GM18505 (cell line): Measurements from ENCODE around the gene NCK2.

Source experiments
- ATAC-seq: cut with Tn5 transposase; IDR thresholded peaks from one replicate; pipeline ENCODE4 v1.9.1; 2021; ENCODE audit not compliant: unreplicated experiment
- POLR2A ChIP-seq: IDR thresholded peaks from 4 replicates; pipeline ENCODE4 v1.6.1; 2011; ENCODE audit warnings: borderline replicate concordance; ENCODE audit not compliant: insufficient read depth, insufficient read length; ENCODE audit errors: extremely low read depth

The NCK2 gene

GRCh38 chr2:105919191-105919811, 174.6 kb downstream of the NCK2 start:
- ATAC-seq, result no peak
- TF ChIP-seq POLR2A, result no peak

- no peak for ATAC-seq
Observed at GRCh38 chr2:105919826-105920225, 175.1 kb downstream of the NCK2 start.

DNA sequence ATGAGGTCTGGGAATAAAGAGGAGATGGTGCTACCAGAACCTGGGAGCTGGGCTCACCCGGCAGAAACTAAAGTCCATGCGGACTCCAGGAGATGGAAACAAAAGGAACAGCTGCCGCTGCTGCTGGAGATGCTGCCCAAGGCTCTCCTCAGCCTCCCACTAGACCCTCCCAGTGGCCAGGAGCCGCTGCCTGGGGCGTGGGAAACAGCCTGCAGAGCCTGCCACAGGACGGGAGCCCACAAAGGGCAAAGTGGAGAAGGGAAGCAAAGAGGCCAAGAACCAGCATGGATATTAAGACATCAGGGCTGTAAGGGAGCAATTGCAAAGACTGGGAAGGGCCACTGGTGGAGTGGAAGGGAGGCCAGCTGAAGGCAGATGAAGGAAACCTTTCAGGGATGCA, 179.6 kb downstream of the NCK2 start:
- no peak for ATAC-seq
- TF ChIP-seq POLR2A, result no peak

More at GRCh38 chr2:105919826-105920225, 175.1 kb downstream of the NCK2 start:
- no peak for TF ChIP-seq POLR2A

DNA sequence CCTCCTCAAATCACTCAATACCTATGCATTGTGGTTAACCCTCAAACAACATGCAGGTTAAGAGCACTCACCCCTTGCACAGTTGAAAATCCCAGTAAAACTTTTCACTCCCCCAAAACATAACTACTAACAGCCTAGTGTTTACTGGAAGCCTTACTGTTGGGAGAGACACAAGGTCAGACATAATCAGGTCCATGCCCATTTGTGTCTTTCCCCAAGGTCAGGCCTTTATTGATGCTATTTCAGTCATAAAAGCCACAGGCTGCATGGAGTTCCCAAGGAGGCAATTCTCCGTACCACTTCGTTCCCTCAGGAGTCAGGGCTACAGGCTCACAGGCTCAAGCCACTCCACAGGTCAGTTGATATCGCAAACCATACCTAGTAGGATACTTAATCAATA, 180.2 kb downstream of the NCK2 start:
- ATAC-seq, result no peak
- no peak for TF ChIP-seq POLR2A

GRCh38 chr2:105925390-105925789, 180.7 kb downstream of the NCK2 start:
- TF ChIP-seq POLR2A, result no peak
- no peak for ATAC-seq

- TF ChIP-seq POLR2A, result no peak
- no peak for ATAC-seq
Observed at GRCh38 chr2:105926960-105927678, 182.4 kb downstream of the NCK2 start.

GRCh38 chr2:105928086-105928485, 183.4 kb downstream of the NCK2 start:
- ATAC-seq, result no peak
- TF ChIP-seq POLR2A, result no peak

DNA sequence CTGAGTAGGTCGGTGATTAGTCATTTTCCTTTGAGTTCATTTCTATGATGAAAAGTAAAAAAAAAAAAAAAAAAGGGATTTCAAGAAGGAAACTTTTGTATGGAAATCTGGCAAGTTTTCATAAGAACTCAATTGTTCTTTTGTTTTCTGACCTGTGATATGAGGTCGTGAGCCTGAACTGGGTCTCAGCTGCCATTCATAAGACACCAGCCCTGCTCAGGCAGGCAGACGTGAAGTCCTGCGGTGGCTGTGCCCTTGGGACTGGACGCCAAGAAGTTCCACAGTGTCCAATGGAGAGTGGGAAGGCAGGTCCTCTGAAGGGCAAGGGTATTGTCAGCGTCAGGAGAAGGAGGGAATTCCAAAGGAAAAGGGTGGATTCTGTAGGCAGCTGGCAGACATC, 183.9 kb downstream of the NCK2 start:
- ATAC-seq, result no peak
- no peak for TF ChIP-seq POLR2A

DNA sequence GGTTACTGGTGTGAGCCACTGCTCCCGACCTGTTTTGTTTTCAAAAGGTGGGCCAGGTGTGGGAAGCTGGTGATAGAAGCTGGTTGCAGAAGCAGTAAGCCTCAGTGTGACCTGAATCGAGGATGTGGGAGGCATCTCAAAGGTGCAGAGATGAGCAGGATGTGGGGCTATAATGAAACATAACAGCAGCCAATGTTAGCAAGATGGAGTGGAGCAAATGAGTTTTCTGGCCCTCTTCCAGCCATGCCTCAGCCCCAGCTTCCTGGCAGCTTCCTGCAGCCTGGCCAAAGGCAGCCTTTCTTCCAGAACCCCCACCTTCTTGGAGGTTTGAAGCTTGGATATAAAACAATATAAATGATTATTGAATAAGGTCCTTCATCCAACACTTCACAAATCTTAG, 184.8 kb downstream of the NCK2 start:
- TF ChIP-seq POLR2A, result no peak
- ATAC-seq, result no peak

GRCh38 chr2:105932582-105932981, 187.9 kb downstream of the NCK2 start:
- no peak for TF ChIP-seq POLR2A
- ATAC-seq, result no peak

- no peak for TF ChIP-seq POLR2A
- no peak for ATAC-seq
Observed at GRCh38 chr2:105933906-105934305, 189.2 kb downstream of the NCK2 start.

DNA sequence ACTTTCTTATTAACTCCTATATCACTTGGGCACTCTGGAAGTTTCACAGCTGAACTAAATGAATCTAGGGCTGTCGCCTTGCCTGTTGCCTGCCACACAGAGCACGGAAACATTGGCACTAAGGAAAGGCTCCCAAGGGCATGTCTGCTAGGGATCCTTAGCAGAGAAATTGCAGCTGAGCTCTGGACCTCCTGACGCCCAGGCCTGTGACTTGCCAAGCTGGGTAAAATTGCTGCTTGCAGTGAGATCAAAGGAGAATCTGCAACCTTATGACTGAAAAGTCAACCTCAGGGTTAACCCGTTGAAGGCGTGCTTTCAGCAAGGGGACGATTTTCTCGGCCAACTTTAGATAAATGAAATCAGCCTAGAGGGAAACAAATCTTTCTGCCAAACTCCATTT, 189.8 kb downstream of the NCK2 start:
- no peak for TF ChIP-seq POLR2A
- ATAC-seq, result no peak

DNA sequence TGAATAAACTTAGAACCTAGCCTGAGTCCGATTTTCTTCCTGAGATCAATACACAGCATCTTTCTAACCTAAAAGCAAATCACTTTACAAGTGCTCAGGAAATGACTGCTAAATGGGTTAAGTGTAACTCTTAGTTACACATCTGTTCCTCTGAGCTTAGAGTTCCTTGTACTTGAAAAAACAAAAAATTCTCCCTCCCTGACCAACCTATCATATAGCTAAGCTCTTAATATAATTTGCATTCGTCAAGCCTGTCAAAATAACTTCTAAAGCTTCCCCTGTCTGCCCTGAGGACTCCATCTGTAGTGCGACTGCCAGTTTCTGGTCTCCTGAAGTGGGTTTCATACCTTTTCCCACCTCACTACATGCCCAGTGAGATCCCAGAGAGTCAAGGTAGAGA, 190.4 kb downstream of the NCK2 start:
- ATAC-seq, result no peak
- no peak for TF ChIP-seq POLR2A

DNA sequence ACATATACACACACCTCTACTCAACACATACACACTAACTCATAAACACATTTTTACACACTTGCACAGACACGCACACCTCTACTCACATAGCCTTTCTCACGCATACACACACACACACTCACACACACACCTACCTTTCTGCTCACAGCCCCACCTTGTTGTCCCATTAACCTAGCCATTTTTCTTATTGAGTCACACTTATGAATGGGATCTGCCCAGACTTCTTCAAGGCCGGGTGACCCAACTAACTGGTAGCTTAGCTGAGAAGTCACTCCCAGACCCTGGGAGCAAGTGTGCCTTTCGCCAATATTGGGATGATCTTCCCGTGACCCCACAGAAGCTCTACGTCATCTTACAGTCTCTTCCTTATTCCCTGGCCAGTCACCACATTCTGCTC, 192.2 kb downstream of the NCK2 start:
- no peak for ATAC-seq
- no peak for TF ChIP-seq POLR2A
